Measurements from ENCODE around the gene GCSH. TPM values are rescaled to one million over a fixed set of nuclear protein-coding genes. Genes with fewer than 3 reads are reported as not detected.
A peak's percentile ranks its signal among the peaks of the same experiment; 100 is the strongest.

The GCSH gene
- total and polyA plus RNA-seq, 2 of the 13 experiments (the other 11 are each of a cell fraction or from before 2014, with no cell fraction given) = 35.9 to 103 TPM

- TF ChIP-seq, protein P1, sequence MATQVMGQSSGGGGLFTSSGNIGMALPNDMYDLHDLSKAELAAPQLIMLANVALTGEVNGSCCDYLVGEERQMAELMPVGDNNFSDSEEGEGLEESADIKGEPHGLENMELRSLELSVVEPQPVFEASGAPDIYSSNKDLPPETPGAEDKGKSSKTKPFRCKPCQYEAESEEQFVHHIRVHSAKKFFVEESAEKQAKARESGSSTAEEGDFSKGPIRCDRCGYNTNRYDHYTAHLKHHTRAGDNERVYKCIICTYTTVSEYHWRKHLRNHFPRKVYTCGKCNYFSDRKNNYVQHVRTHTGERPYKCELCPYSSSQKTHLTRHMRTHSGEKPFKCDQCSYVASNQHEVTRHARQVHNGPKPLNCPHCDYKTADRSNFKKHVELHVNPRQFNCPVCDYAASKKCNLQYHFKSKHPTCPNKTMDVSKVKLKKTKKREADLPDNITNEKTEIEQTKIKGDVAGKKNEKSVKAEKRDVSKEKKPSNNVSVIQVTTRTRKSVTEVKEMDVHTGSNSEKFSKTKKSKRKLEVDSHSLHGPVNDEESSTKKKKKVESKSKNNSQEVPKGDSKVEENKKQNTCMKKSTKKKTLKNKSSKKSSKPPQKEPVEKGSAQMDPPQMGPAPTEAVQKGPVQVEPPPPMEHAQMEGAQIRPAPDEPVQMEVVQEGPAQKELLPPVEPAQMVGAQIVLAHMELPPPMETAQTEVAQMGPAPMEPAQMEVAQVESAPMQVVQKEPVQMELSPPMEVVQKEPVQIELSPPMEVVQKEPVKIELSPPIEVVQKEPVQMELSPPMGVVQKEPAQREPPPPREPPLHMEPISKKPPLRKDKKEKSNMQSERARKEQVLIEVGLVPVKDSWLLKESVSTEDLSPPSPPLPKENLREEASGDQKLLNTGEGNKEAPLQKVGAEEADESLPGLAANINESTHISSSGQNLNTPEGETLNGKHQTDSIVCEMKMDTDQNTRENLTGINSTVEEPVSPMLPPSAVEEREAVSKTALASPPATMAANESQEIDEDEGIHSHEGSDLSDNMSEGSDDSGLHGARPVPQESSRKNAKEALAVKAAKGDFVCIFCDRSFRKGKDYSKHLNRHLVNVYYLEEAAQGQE (IDR thresholded peaks at IDR 0.05; ENCODE audit: borderline replicate concordance in 1 of 2, low read depth in 1 of 2, low read length in 2 of 2) = no peak
- no peak for TF ChIP-seq PHB2 (IDR thresholded peaks at IDR 0.05; ENCODE audit: partially characterized antibody)
- TF ChIP-seq ZNF281 (CRISPR knock-in tag; IDR thresholded peaks at IDR 0.05; ENCODE audit: borderline replicate concordance) = peak; percentile 86
- peak; percentile 96 for TF ChIP-seq ZHX1 (CRISPR knock-in tag; IDR thresholded peaks at IDR 0.05; ENCODE audit: low read depth)
- no peak for TF ChIP-seq LCORL (IDR thresholded peaks at IDR 0.05)
- peak; percentile 53; the same call in 1 of the 2 replicates for TF ChIP-seq LCORL (CRISPR knock-in tag; IDR thresholded peaks at IDR 0.05)
- TF ChIP-seq FOXO4 (CRISPR knock-in tag; conservative IDR thresholded peaks at IDR 0.05) = 0 out of 2 replicates have a peak, but pooled peaks have one; percentile 35
- 0 out of 2 replicates have a peak, but pooled peaks have one; percentile 14 for TF ChIP-seq BCL6 (CRISPR knock-in tag; IDR thresholded peaks at IDR 0.05)
- TF ChIP-seq TOE1 (CRISPR knock-in tag; IDR thresholded peaks at IDR 0.05) = no peak
- peak; percentile 22; the same call in 1 of the 2 replicates for TF ChIP-seq UBTF (CRISPR knock-in tag; IDR thresholded peaks at IDR 0.05)
- no peak for TF ChIP-seq ZNF576 (CRISPR knock-in tag; IDR thresholded peaks at IDR 0.05)
- no peak for TF ChIP-seq ZBTB20 (CRISPR knock-in tag; IDR thresholded peaks at IDR 0.05; ENCODE audit: borderline replicate concordance, low read depth)
- no peak for TF ChIP-seq ZNF224 (CRISPR knock-in tag; IDR thresholded peaks at IDR 0.05)
- 0 out of 2 replicates have a peak, but pooled peaks have one; percentile 31 for TF ChIP-seq ZSCAN25 (CRISPR knock-in tag; IDR thresholded peaks at IDR 0.05)
These were observed 27.1 kb upstream of the GCSH start (continued) for GRCh38 chr16:81123092-81123852.
